K562 (cell line): ENCODE measurements around the gene RALY. TPM values are rescaled to one million over a fixed set of nuclear protein-coding genes. Genes with fewer than 3 reads are reported as not detected.
A peak's percentile ranks its signal among the peaks of the same experiment; 100 is the strongest.

Experiments used
- CC2D1A ChIP-seq: fragments of 450-650 bp; IDR thresholded peaks from 2 replicates; pipeline ENCODE4 v1.6.1; 2017; ENCODE audit warnings: mild to moderate bottlenecking
- FOXA1 ChIP-seq: fragments of 450-650 bp; IDR thresholded peaks from 2 replicates; pipeline ENCODE4 v1.6.1; 2016; ENCODE audit warnings: mild to moderate bottlenecking, borderline replicate concordance
- HNRNPUL1 ChIP-seq: fragments of 200-400 bp; formaldehyde crosslinking; IDR thresholded peaks from 2 replicates; pipeline ENCODE4 v1.6.1; 2017; ENCODE audit warnings: low read length
- KDM4B ChIP-seq, 2 experiments: fragments of 450-650 bp in 1 of 2; sonication (generic) in 1 of 2; IDR thresholded peaks; 2 replicates each; pipeline ENCODE4 v1.6.1; 2016 to 2017; ENCODE audit warnings: borderline replicate concordance in 2 of 2, antibody characterized with exemption in 1 of 2, low read depth in 1 of 2, mild to moderate bottlenecking in 1 of 2
- KDM5B ChIP-seq: fragments of 200-600 bp; sonication (generic); IDR thresholded peaks from 2 replicates; pipeline ENCODE4 v1.6.1; 2012; ENCODE audit warnings: low read depth, mild to moderate bottlenecking, moderate library complexity, low read length, control low read depth, inconsistent platforms; ENCODE audit not compliant: insufficient replicate concordance
- KLF13 ChIP-seq: fragments of 450-650 bp; IDR thresholded peaks from 2 replicates; pipeline ENCODE4 v1.6.1; 2016; ENCODE audit warnings: missing genetic modification characterization, low read depth, mild to moderate bottlenecking, missing compliant biosample characterization, moderate library complexity, borderline replicate concordance
- PYGO2 ChIP-seq: fragments of 450-650 bp; IDR thresholded peaks from 2 replicates; pipeline ENCODE4 v1.6.1; 2016; ENCODE audit warnings: mild to moderate bottlenecking, missing genetic modification characterization, moderate library complexity, missing compliant biosample characterization
- RFX1 ChIP-seq: fragments of 450-650 bp; IDR thresholded peaks from 2 replicates; pipeline ENCODE4 v1.6.1; 2016; ENCODE audit warnings: mild to moderate bottlenecking, moderate library complexity
- SMARCC2 ChIP-seq: fragments of 450-650 bp; IDR thresholded peaks from 2 replicates; pipeline ENCODE4 v1.6.1; 2017; ENCODE audit warnings: antibody characterized with exemption, moderate library complexity, mild to moderate bottlenecking, low read depth
- ZBTB17 ChIP-seq: fragments of 450-650 bp; formaldehyde crosslinking; IDR thresholded peaks from 2 replicates; pipeline ENCODE4 v1.4.0; 2020; ENCODE audit warnings: mild to moderate bottlenecking
- ZNF75A ChIP-seq: fragments of 450-650 bp; formaldehyde crosslinking; IDR thresholded peaks from 2 replicates; pipeline ENCODE4 v1.4.0; 2020; ENCODE audit warnings: mild to moderate bottlenecking
- polyA plus RNA-seq, 8 experiments: library from polyadenylated mRNA; depleted of rRNA in 4 of 8; stranded (reverse) in 5 of 8; unstranded in 3 of 8; fragments of >200 nt; fragmentation: Nextera tagmentation in 2 of 8; fragmentation: Illumina TruSeq in 1 of 8; extraction: Ambion mirVana in 2 of 8; extraction: Trizol in 1 of 8; gene quantifications; 2 replicates each; pipeline versions ENCODE4 v1.2.1 to v1.2.3, GENCODE V29; 2011 to 2014; ENCODE audit warnings: inconsistent platforms in 1 of 8, missing spikeins in 1 of 8
- total RNA-seq, 7 experiments: library from RNA; depleted of rRNA in 6 of 7; stranded (reverse); fragments of >200 nt in 6 of 7; fragmentation: Illumina TruSeq in 2 of 7; extraction: Trizol in 2 of 7; gene quantifications; 2 replicates each; pipeline versions ENCODE4 v1.2.1 to v1.2.3, GENCODE V29; 2011 to 2021; ENCODE audit warnings: low replicate concordance in 1 of 7
- TF ChIP-seq, protein P1 (sequence below): IDR thresholded peaks from 2 replicates; pipeline ENCODE4 v1.6.1; 2016; ENCODE audit warnings: missing genetic modification characterization, missing compliant biosample characterization
- TF ChIP-seq, protein P2 (sequence below): fragments of 450-650 bp; IDR thresholded peaks from 2 replicates; pipeline ENCODE4 v1.6.1; 2017; ENCODE audit warnings: antibody characterized with exemption, mild to moderate bottlenecking
- TF ChIP-seq, protein P3 (sequence below): sonication (generic); formaldehyde crosslinking; IDR thresholded peaks from 2 replicates; pipeline ENCODE4 v1.8.1; 2023; ENCODE audit warnings: missing genetic modification reagents, mild to moderate bottlenecking, borderline replicate concordance
- TF ChIP-seq, protein P4 (sequence below): fragments of 250-450 bp; sonication (Bioruptor Pico); IDR thresholded peaks from 2 replicates; pipeline ENCODE4 v1.8.0; 2021; ENCODE audit warnings: mild to moderate bottlenecking, moderate library complexity

Gene RALY
- total and polyA plus RNA-seq, 9 of the 15 experiments (the other 6 are each of a cell fraction or from before 2014, with no cell fraction given): 0.80 to 207 (median 128) TPM

DNA sequence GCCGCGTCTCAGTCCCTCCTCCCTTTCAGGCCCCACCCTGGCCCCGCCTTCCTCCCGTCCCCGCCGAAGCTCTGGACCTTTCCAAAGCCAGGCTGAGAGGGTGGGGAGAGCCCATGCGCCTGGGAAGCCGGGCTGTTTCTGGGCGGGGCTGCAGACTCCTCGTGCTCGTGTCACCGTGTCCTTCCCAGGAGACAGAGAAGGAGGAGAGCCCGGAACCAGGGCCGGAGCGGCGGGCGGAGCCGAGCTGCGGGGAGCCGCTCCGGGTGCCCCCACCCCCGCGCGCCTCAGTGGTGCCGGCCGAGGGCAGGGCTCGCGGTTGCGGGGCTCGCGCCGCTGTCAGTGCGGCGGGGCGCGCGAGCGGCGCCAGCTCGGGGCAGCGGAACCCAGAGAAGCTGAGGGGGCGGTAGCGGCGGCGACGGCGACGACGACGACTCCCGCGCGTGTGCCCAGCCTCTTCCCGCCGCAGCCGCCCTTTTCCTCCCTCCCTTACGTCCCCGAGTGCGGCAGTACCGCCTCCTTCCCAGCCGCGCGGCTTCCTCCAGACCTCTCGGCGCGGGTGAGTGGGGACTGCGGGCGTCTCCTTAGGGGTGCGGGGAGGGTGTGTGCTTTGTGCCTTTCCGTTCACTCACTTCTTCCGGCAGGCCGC is at the start of gene RALY (continued):
- TF ChIP-seq, protein P1, sequence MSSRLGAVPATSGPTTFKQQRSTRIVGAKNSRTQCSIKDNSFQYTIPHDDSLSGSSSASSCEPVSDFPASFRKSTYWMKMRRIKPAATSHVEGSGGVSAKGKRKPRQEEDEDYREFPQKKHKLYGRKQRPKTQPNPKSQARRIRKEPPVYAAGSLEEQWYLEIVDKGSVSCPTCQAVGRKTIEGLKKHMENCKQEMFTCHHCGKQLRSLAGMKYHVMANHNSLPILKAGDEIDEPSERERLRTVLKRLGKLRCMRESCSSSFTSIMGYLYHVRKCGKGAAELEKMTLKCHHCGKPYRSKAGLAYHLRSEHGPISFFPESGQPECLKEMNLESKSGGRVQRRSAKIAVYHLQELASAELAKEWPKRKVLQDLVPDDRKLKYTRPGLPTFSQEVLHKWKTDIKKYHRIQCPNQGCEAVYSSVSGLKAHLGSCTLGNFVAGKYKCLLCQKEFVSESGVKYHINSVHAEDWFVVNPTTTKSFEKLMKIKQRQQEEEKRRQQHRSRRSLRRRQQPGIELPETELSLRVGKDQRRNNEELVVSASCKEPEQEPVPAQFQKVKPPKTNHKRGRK (tag): no peak
- no peak for TF ChIP-seq ZNF75A (CRISPR knock-in tag)
- no peak for TF ChIP-seq RFX1
- TF ChIP-seq KLF13 (tag): no peak
- no peak for TF ChIP-seq KDM4B (IDR thresholded peaks at IDR 0.05; ENCODE audit: borderline replicate concordance in 2 of 2, low read depth in 1 of 2)
- TF ChIP-seq HNRNPUL1: no peak
- TF ChIP-seq, protein P2, sequence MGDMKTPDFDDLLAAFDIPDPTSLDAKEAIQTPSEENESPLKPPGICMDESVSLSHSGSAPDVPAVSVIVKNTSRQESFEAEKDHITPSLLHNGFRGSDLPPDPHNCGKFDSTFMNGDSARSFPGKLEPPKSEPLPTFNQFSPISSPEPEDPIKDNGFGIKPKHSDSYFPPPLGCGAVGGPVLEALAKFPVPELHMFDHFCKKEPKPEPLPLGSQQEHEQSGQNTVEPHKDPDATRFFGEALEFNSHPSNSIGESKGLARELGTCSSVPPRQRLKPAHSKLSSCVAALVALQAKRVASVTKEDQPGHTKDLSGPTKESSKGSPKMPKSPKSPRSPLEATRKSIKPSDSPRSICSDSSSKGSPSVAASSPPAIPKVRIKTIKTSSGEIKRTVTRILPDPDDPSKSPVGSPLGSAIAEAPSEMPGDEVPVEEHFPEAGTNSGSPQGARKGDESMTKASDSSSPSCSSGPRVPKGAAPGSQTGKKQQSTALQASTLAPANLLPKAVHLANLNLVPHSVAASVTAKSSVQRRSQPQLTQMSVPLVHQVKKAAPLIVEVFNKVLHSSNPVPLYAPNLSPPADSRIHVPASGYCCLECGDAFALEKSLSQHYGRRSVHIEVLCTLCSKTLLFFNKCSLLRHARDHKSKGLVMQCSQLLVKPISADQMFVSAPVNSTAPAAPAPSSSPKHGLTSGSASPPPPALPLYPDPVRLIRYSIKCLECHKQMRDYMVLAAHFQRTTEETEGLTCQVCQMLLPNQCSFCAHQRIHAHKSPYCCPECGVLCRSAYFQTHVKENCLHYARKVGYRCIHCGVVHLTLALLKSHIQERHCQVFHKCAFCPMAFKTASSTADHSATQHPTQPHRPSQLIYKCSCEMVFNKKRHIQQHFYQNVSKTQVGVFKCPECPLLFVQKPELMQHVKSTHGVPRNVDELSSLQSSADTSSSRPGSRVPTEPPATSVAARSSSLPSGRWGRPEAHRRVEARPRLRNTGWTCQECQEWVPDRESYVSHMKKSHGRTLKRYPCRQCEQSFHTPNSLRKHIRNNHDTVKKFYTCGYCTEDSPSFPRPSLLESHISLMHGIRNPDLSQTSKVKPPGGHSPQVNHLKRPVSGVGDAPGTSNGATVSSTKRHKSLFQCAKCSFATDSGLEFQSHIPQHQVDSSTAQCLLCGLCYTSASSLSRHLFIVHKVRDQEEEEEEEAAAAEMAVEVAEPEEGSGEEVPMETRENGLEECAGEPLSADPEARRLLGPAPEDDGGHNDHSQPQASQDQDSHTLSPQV: no peak
- TF ChIP-seq PYGO2 (tag): no peak
- no peak for TF ChIP-seq SMARCC2
- peak; percentile 66 for TF ChIP-seq KDM5B
- TF ChIP-seq FOXA1: no peak
- no peak for TF ChIP-seq CC2D1A
- no peak for TF ChIP-seq ZBTB17 (CRISPR knock-in tag)
- TF ChIP-seq, protein P3, sequence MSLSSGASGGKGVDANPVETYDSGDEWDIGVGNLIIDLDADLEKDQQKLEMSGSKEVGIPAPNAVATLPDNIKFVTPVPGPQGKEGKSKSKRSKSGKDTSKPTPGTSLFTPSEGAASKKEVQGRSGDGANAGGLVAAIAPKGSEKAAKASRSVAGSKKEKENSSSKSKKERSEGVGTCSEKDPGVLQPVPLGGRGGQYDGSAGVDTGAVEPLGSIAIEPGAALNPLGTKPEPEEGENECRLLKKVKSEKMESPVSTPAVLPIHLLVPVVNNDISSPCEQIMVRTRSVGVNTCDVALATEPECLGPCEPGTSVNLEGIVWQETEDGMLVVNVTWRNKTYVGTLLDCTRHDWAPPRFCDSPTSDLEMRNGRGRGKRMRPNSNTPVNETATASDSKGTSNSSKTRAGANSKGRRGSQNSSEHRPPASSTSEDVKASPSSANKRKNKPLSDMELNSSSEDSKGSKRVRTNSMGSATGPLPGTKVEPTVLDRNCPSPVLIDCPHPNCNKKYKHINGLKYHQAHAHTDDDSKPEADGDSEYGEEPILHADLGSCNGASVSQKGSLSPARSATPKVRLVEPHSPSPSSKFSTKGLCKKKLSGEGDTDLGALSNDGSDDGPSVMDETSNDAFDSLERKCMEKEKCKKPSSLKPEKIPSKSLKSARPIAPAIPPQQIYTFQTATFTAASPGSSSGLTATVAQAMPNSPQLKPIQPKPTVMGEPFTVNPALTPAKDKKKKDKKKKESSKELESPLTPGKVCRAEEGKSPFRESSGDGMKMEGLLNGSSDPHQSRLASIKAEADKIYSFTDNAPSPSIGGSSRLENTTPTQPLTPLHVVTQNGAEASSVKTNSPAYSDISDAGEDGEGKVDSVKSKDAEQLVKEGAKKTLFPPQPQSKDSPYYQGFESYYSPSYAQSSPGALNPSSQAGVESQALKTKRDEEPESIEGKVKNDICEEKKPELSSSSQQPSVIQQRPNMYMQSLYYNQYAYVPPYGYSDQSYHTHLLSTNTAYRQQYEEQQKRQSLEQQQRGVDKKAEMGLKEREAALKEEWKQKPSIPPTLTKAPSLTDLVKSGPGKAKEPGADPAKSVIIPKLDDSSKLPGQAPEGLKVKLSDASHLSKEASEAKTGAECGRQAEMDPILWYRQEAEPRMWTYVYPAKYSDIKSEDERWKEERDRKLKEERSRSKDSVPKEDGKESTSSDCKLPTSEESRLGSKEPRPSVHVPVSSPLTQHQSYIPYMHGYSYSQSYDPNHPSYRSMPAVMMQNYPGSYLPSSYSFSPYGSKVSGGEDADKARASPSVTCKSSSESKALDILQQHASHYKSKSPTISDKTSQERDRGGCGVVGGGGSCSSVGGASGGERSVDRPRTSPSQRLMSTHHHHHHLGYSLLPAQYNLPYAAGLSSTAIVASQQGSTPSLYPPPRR (CRISPR knock-in tag): 0 out of 2 replicates have a peak, but pooled peaks have one; percentile 76
- TF ChIP-seq, protein P4, sequence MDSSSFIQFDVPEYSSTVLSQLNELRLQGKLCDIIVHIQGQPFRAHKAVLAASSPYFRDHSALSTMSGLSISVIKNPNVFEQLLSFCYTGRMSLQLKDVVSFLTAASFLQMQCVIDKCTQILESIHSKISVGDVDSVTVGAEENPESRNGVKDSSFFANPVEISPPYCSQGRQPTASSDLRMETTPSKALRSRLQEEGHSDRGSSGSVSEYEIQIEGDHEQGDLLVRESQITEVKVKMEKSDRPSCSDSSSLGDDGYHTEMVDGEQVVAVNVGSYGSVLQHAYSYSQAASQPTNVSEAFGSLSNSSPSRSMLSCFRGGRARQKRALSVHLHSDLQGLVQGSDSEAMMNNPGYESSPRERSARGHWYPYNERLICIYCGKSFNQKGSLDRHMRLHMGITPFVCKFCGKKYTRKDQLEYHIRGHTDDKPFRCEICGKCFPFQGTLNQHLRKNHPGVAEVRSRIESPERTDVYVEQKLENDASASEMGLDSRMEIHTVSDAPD (CRISPR knock-in tag): no peak
